NCI-H345 treated with DMSO at 0.1 percent for 48 hours (cell line): ENCODE results near the gene PDZRN3.

Source experiments
- DNase-seq: peaks from one replicate; lab custom pipeline; 2025; ENCODE audit not compliant: unreplicated experiment; lab: John Stamatoyannopoulos, UW

PDZRN3 gene

GRCh38 chr3:73624821-73625665, at the start of gene PDZRN3:
Gene PDZRN3, minus strand, starts transcription at chr3:73624941.
- no peak for DNase-seq

GRCh38 chr3:73674280-73674679, 49.5 kb upstream of the PDZRN3 start:
- no peak for DNase-seq

GRCh38 chr3:73669260-73669659, 44.5 kb upstream of the PDZRN3 start:
- DNase-seq = no peak

- DNase-seq = no peak
Measured at GRCh38 chr3:73668391-73668790, 43.6 kb upstream of the PDZRN3 start.

- DNase-seq = no peak
Measured at GRCh38 chr3:73667889-73668288, 43.1 kb upstream of the PDZRN3 start.

GRCh38 chr3:73665286-73665685, 40.5 kb upstream of the PDZRN3 start:
- DNase-seq = no peak

GRCh38 chr3:73664389-73664788, 39.6 kb upstream of the PDZRN3 start:
- no peak for DNase-seq

- no peak for DNase-seq
Measured at GRCh38 chr3:73663495-73663894, 38.8 kb upstream of the PDZRN3 start.

GRCh38 chr3:73661265-73661664, 36.5 kb upstream of the PDZRN3 start:
- no peak for DNase-seq

- no peak for DNase-seq
Measured at GRCh38 chr3:73658227-73658626, 33.5 kb upstream of the PDZRN3 start.

- DNase-seq = no peak
Measured at GRCh38 chr3:73657186-73657585, 32.4 kb upstream of the PDZRN3 start.

GRCh38 chr3:73656241-73656890, 31.6 kb upstream of the PDZRN3 start:
- no peak for DNase-seq

- no peak for DNase-seq
Measured at GRCh38 chr3:73655197-73655596, 30.5 kb upstream of the PDZRN3 start.

GRCh38 chr3:73653877-73654276, 29.1 kb upstream of the PDZRN3 start:
- DNase-seq = no peak

- DNase-seq = no peak
Measured at GRCh38 chr3:73653351-73653750, 28.6 kb upstream of the PDZRN3 start.

GRCh38 chr3:73652896-73653295, 28.2 kb upstream of the PDZRN3 start:
- DNase-seq = no peak

GRCh38 chr3:73637042-73637441, 12.3 kb upstream of the PDZRN3 start:
- no peak for DNase-seq

- DNase-seq = no peak
Measured at GRCh38 chr3:73635254-73635653, 10.5 kb upstream of the PDZRN3 start.

GRCh38 chr3:73633916-73634344, 9.2 kb upstream of the PDZRN3 start:
- no peak for DNase-seq

GRCh38 chr3:73633453-73633852, 8.7 kb upstream of the PDZRN3 start:
- no peak for DNase-seq

GRCh38 chr3:73626106-73626505, 1.4 kb upstream of the PDZRN3 start:
- no peak for DNase-seq

- DNase-seq = no peak
Measured at GRCh38 chr3:73624017-73624820, 522 bp downstream of the PDZRN3 start.
